GM19193 (cell line): ENCODE results near the gene AADACL2.

Experiments
- POLR2A ChIP-seq: IDR thresholded peaks from 4 replicates; pipeline ENCODE4 v1.6.1; 2011; ENCODE audit not compliant: insufficient read depth, insufficient read length; ENCODE audit errors: extremely low read depth

AADACL2 gene

GRCh38 chr3:151775314-151776258 is 41.9 kb downstream of the AADACL2 start:
- no peak for TF ChIP-seq POLR2A

GRCh38 chr3:151776259-151776740 is 42.6 kb downstream of the AADACL2 start:
- TF ChIP-seq POLR2A: no peak

GRCh38 chr3:151777880-151778279 is 44.2 kb downstream of the AADACL2 start:
- no peak for TF ChIP-seq POLR2A

GRCh38 chr3:151787626-151788025 is 53.9 kb downstream of the AADACL2 start:
- TF ChIP-seq POLR2A: no peak

- no peak for TF ChIP-seq POLR2A
These were observed 54.7 kb downstream of the AADACL2 start for GRCh38 chr3:151788401-151788800.

- TF ChIP-seq POLR2A: no peak
These were observed 56.2 kb downstream of the AADACL2 start for GRCh38 chr3:151789853-151790463.

GRCh38 chr3:151792411-151792810 is 58.7 kb downstream of the AADACL2 start:
- TF ChIP-seq POLR2A: no peak

GRCh38 chr3:151793636-151794035 is 59.9 kb downstream of the AADACL2 start:
- no peak for TF ChIP-seq POLR2A

GRCh38 chr3:151794080-151794479 is 60.4 kb downstream of the AADACL2 start:
- no peak for TF ChIP-seq POLR2A

- TF ChIP-seq POLR2A: no peak
These were observed 61.5 kb downstream of the AADACL2 start for GRCh38 chr3:151795276-151795675.

GRCh38 chr3:151796105-151796680 is 62.5 kb downstream of the AADACL2 start:
- no peak for TF ChIP-seq POLR2A

- no peak for TF ChIP-seq POLR2A
These were observed 64.7 kb downstream of the AADACL2 start for GRCh38 chr3:151798466-151798865.

- TF ChIP-seq POLR2A: no peak
These were observed 66.7 kb downstream of the AADACL2 start for GRCh38 chr3:151800431-151800830.

- TF ChIP-seq POLR2A: no peak
These were observed 70.5 kb downstream of the AADACL2 start for GRCh38 chr3:151804267-151804666.

- no peak for TF ChIP-seq POLR2A
These were observed 73.1 kb downstream of the AADACL2 start for GRCh38 chr3:151806838-151807237.
